ENCODE data around the gene PDK2.
A peak's percentile ranks its signal among the peaks of the same experiment; 100 is the strongest.

PDK2 gene

GRCh38 chr17:50149091-50149416, 53.9 kb downstream of the PDK2 start:
- peak; percentile 26 for DNase-seq (ENCODE audit: low read depth, low spot score)

GRCh38 chr17:50149417-50150353, 54.5 kb downstream of the PDK2 start:
- peak; percentile 77 for DNase-seq (ENCODE audit: low read depth, low spot score)

GRCh38 chr17:50150354-50151040, 55.3 kb downstream of the PDK2 start, which contains the start of gene PPP1R9B:
TSS of gene PPP1R9B (minus strand) at chr17:50150677. CDS start at chr17:50150513, 164 bp downstream.
- DNase-seq (ENCODE audit: low read depth, low spot score): peak; percentile 23

GRCh38 chr17:50151041-50151936, 56.1 kb downstream of the PDK2 start:
- peak; percentile 87 for DNase-seq (ENCODE audit: low read depth, low spot score)

- DNase-seq (ENCODE audit: low read depth, low spot score): peak; percentile 90
These were observed 56.9 kb downstream of the PDK2 start for GRCh38 chr17:50151937-50152547.

GRCh38 chr17:50152736-50153135, 57.6 kb downstream of the PDK2 start:
- no peak for DNase-seq (ENCODE audit: low read depth, low spot score)

- DNase-seq (ENCODE audit: low read depth, low spot score): no peak
These were observed 58.8 kb downstream of the PDK2 start for GRCh38 chr17:50153650-50154575.

- DNase-seq (ENCODE audit: low read depth, low spot score): no peak
These were observed 59.5 kb downstream of the PDK2 start for GRCh38 chr17:50154604-50155003.

GRCh38 chr17:50155115-50155819, 60.1 kb downstream of the PDK2 start:
- DNase-seq (ENCODE audit: low read depth, low spot score): no peak

GRCh38 chr17:50157891-50158290, 62.7 kb downstream of the PDK2 start:
- DNase-seq (ENCODE audit: low read depth, low spot score): no peak

- DNase-seq (ENCODE audit: low read depth, low spot score): peak; percentile 96
These were observed 66.1 kb downstream of the PDK2 start for GRCh38 chr17:50161023-50161910.

Data from ELF-1 (cell line).